Stimulated activated CD8-positive, alpha-beta memory T cell treated with anti-CD3 and anti-CD28 coated beads, Interleukin-12 subunit alpha, Interleukin-12 subunit beta, amount 100 ng/mL, for 24 hours (primary cell): ENCODE data around the gene KRT75.

ENCODE experiments used
- DNase-seq: peaks from one replicate; pipeline ENCODE4 v3.0.0-alpha.2; 2020; ENCODE audit errors: extremely low read depth

KRT75 gene

GRCh38 chr12:52439845-52440244, 5.7 kb upstream of the KRT75 start:
- no peak for DNase-seq

- DNase-seq: no peak
Observed at GRCh38 chr12:52439420-52439819, 5.2 kb upstream of the KRT75 start.

GRCh38 chr12:52438305-52439301, 4.4 kb upstream of the KRT75 start:
- DNase-seq: no peak

GRCh38 chr12:52437508-52437907, 3.3 kb upstream of the KRT75 start:
- DNase-seq: no peak

GRCh38 chr12:52436828-52437474, 2.8 kb upstream of the KRT75 start:
- DNase-seq: no peak

- no peak for DNase-seq
Observed at GRCh38 chr12:52436000-52436827, 2.0 kb upstream of the KRT75 start.

GRCh38 chr12:52435659-52435999, 1.5 kb upstream of the KRT75 start:
- DNase-seq: no peak

GRCh38 chr12:52434760-52435530, 774 bp upstream of the KRT75 start:
- no peak for DNase-seq

GRCh38 chr12:52433501-52434080, 580 bp downstream of the KRT75 start:
- DNase-seq: no peak

GRCh38 chr12:52432559-52433207, 1.5 kb downstream of the KRT75 start:
- no peak for DNase-seq

- DNase-seq: no peak
Observed at GRCh38 chr12:52428121-52428520, 6.0 kb downstream of the KRT75 start.

GRCh38 chr12:52427083-52427482, 7.1 kb downstream of the KRT75 start:
- DNase-seq: no peak

GRCh38 chr12:52426034-52426433, 8.1 kb downstream of the KRT75 start:
- DNase-seq: no peak

GRCh38 chr12:52425466-52425865, 8.7 kb downstream of the KRT75 start:
- no peak for DNase-seq

GRCh38 chr12:52423661-52424500, 10.3 kb downstream of the KRT75 start:
- no peak for DNase-seq

- no peak for DNase-seq
Observed at GRCh38 chr12:52423035-52423434, 11.1 kb downstream of the KRT75 start.

- no peak for DNase-seq
Observed at GRCh38 chr12:52419656-52420055, 14.5 kb downstream of the KRT75 start.

- no peak for DNase-seq
Observed at GRCh38 chr12:52418576-52419110, 15.5 kb downstream of the KRT75 start.

GRCh38 chr12:52417740-52418139, 16.4 kb downstream of the KRT75 start:
- no peak for DNase-seq
